GM12878 (cell line): ENCODE measurements around the gene TPM4. TPM values are rescaled to one million over a fixed set of nuclear protein-coding genes. Genes with fewer than 3 reads are reported as not detected.
A peak's percentile ranks its signal among the peaks of the same experiment; 100 is the strongest.

Experiments
- ATAC-seq: fragments of 200-7000 bp; cut with Tn5 transposase; 3 replicates; pipeline ENCODE4 v1.9.1; 2020; ENCODE audit warnings: mild to moderate bottlenecking, moderate library complexity
- BruUV-seq: library from RNA; stranded (reverse); fragments of 400-500 nt; replicated peaks from 2 replicates; lab custom pipeline; 2021; lab: Mats Ljungman, UMichigan
- CTCF ChIA-PET: fragments of 300-600 bp; sonication (Branson Sonifier 250); formaldehyde crosslinking; extraction: SDS; loops from one replicate; lab custom pipeline; 2021; ENCODE audit warnings: inconsistent platforms; lab: Yijun Ruan, JAX
- POLR2A ChIA-PET: fragments of 350-600 bp; formaldehyde crosslinking; extraction: SDS; loops from one replicate; lab custom pipeline; 2021; ENCODE audit warnings: inconsistent platforms; lab: Charles Lee
- RAD21 ChIA-PET: fragments of 300-600 bp; sonication (Branson Sonifier 250); formaldehyde crosslinking; loops from one replicate; lab custom pipeline; 2023; ENCODE audit warnings: antibody characterized with exemption; ENCODE audit not compliant: unreplicated experiment; lab: Charles Lee
- SMC1A ChIA-PET: fragments of 300-600 bp; sonication (Branson Sonifier 250); formaldehyde crosslinking; loops from one replicate; lab custom pipeline; 2023; ENCODE audit not compliant: unreplicated experiment, uncharacterized antibody; lab: Charles Lee
- DNase-seq: peaks from one replicate; pipeline ENCODE4 v3.0.0-alpha.2; 2011; ENCODE audit warnings: low read depth, low spot score
- FAIRE-seq: peaks from 3 replicates; lab custom pipeline; 2011; peaks lifted over from hg19 to GRCh38; lab: Jason Lieb, UNC
- H2AFZ ChIP-seq: 2 replicates; pipeline ENCODE4 v1.6.0; 2011; ENCODE audit warnings: low read depth, low read length, control low read depth; ENCODE audit not compliant: control insufficient read depth
- H3K27ac ChIP-seq: 2 replicates; pipeline ENCODE4 v1.5.1; 2011; ENCODE audit warnings: control low read depth; ENCODE audit not compliant: control insufficient read depth, insufficient read depth
- H3K27me3 ChIP-seq, 2 experiments: replicated peaks in 1 of 2; 2 replicates each; pipeline versions ENCODE4 v1.6.0 to v1.6.1; 2011; ENCODE audit warnings: low read length in 1 of 2; ENCODE audit not compliant: control insufficient read depth in 2 of 2, insufficient read depth in 2 of 2
- H3K36me3 ChIP-seq, 2 experiments: 2 replicates each; pipeline ENCODE4 v1.5.1; 2011; ENCODE audit warnings: low read length in 1 of 2; ENCODE audit not compliant: control insufficient read depth in 2 of 2, insufficient read depth in 2 of 2
- H3K4me1 ChIP-seq: 2 replicates; pipeline ENCODE4 v1.6.1; 2011; ENCODE audit warnings: mild to moderate bottlenecking, low read length, moderate library complexity, mixed read lengths; ENCODE audit not compliant: control insufficient read depth, insufficient read depth
- H3K4me2 ChIP-seq: 2 replicates; pipeline ENCODE4 v1.6.0; 2011; ENCODE audit warnings: control low read depth; ENCODE audit not compliant: control insufficient read depth, insufficient read depth
- H3K4me3 ChIP-seq: fragments of 200-600 bp; sonication (generic); 2 replicates; pipeline ENCODE4 v1.5.1; 2016
- H3K79me2 ChIP-seq: 2 replicates; pipeline ENCODE4 v1.6.0; 2011; ENCODE audit warnings: low read length; ENCODE audit not compliant: control insufficient read depth, insufficient read depth
- H3K9ac ChIP-seq: 2 replicates; pipeline ENCODE4 v1.8.0; 2011; ENCODE audit warnings: low read length, control low read depth, mixed read lengths; ENCODE audit not compliant: control insufficient read depth, insufficient read depth
- H3K9me3 ChIP-seq: replicated peaks from 3 replicates; pipeline ENCODE4 v1.5.1; 2011; ENCODE audit warnings: mild to moderate bottlenecking, low read length; ENCODE audit not compliant: control insufficient read depth, insufficient read depth
- H4K20me1 ChIP-seq: 2 replicates; pipeline ENCODE4 v1.6.0; 2011; ENCODE audit not compliant: control insufficient read depth, insufficient read depth
- NR2C2 ChIP-seq: IDR thresholded peaks from 2 replicates; pipeline ENCODE4 v1.6.1; 2011; ENCODE audit warnings: borderline replicate concordance, low read depth; ENCODE audit not compliant: control insufficient read depth, insufficient read length
- POLR2AphosphoS2 ChIP-seq: IDR thresholded peaks from 2 replicates; pipeline ENCODE4 v1.6.1; 2011; ENCODE audit warnings: low read depth, mild to moderate bottlenecking, low read length, improper control_type of control experiment, moderate library complexity
- ZNF207 ChIP-seq: fragments of 450-650 bp; IDR thresholded peaks from 2 replicates; pipeline ENCODE4 v1.6.1; 2014; ENCODE audit warnings: antibody characterized with exemption, mild to moderate bottlenecking, borderline replicate concordance
- WGBS: methylation state at CpG from one replicate; pipeline ENCODE4 v1.1.6; 2016; ENCODE audit warnings: low lambda C conversion rate; ENCODE audit not compliant: insufficient replicate concordance, insufficient coverage; ENCODE audit errors: missing lambda C conversion rate; 5-methylcytosine and 5-hydroxymethylcytosine counted together
- in situ Hi-C: fragments of 300-500 bp; cut with MboI; formaldehyde crosslinking; loops from 9 replicates; pipeline ENCODE4 v1.14.3; 2018; ENCODE audit warnings: mixed read lengths
- intact Hi-C: fragments of 100-400 bp; cut with micrococcal nuclease; formaldehyde crosslinking; loops from one replicate; pipeline ENCODE4 v1.14.2; 2022; ENCODE audit not compliant: unreplicated experiment
- polyA plus RNA-seq, 11 experiments: library from polyadenylated mRNA; depleted of rRNA in 4 of 11; unstranded in 6 of 11; stranded (reverse) in 5 of 11; fragments of >200 nt; fragmentation: Nextera tagmentation in 4 of 11; fragmentation: Illumina TruSeq in 1 of 11; extraction: Ambion mirVana in 4 of 11; extraction: Trizol in 1 of 11; gene quantifications; 1 replicate in 1 of 11; 2 replicates in 10 of 11; pipeline versions ENCODE4 v1.2.1 to v1.2.3, GENCODE V29; 2011 to 2016; ENCODE audit warnings: inconsistent platforms in 2 of 11, missing spikeins in 2 of 11, low read depth in 1 of 11
- total RNA-seq, 4 experiments: library from RNA; depleted of rRNA in 3 of 4; stranded (reverse); fragments of >200 nt in 3 of 4; fragmentation: Illumina TruSeq in 1 of 4; extraction: Trizol in 1 of 4; gene quantifications; 2 replicates each; pipeline versions ENCODE4 v1.2.1 to v1.2.3, GENCODE V29; 2013 to 2021

TPM4 gene
- total and polyA plus RNA-seq, 10 of the 15 experiments (the other 5 are each of a cell fraction or from before 2014, with no cell fraction given), result 183 to 620 (median 407) TPM

GRCh38 chr19:16148443-16149229, 72.3 kb downstream of the TPM4 start:
- H3K27ac ChIP-seq, result peak overlapping the region; percentile 56

More at GRCh38 chr19:16148443-16149229, 72.3 kb downstream of the TPM4 start:
- H3K27me3 ChIP-seq, result no peaks in the 10 kb centered on the region
- BruUV-seq, result no TSS peak
- intact Hi-C loops, result no loop called here
- WGBS, result 46% methylated on average over 8 of the region's 8 CpGs
- peaks cover 73% of the 10 kb centered on the region for H3K79me2 ChIP-seq
- H3K36me3 ChIP-seq, result peaks cover 19 to 35% of the 10 kb centered on the region in 2 experiments
- CTCF ChIA-PET, result interaction anchor here (1.0 to 1.5 kb wide), 5 partner anchors 31 to 86 kb away, joined by 3 to 8 read pairs (median 3); no protein-coding TSS in a partner anchor
- no peak overlapping the region for H2AFZ ChIP-seq
- SMC1A ChIA-PET, result interaction anchor here (0.6 to 9.6 kb wide), 6 partner anchors 9 to 36 kb away, joined by 3 to 135 read pairs (median 4); partner anchors contain the start of gene FAM32A
- ATAC-seq, result no peak
- TF ChIP-seq NR2C2 (no peak), ZNF207 (no peak), POLR2AphosphoS2 (no peak)
- H3K4me1 ChIP-seq, result peaks cover 34% of the 10 kb centered on the region
- H3K9ac ChIP-seq, result peak overlapping the region; percentile 33
- POLR2A ChIA-PET, result interaction anchor here (0.6 to 1.6 kb wide), 7 partner anchors 13 to 304 kb away, joined by 4 to 6 read pairs (median 5); no protein-coding TSS in a partner anchor
- no peaks in the 10 kb centered on the region for H3K9me3 ChIP-seq
- RAD21 ChIA-PET, result interaction anchor here (0.8 to 3.3 kb wide), 3 partner anchors 30 to 37 kb away, joined by 3 to 28 read pairs (median 4); partner anchors contain the start of gene RAB8A
- no peak for FAIRE-seq
- H4K20me1 ChIP-seq, result peaks cover 6% of the 10 kb centered on the region
- no peak for DNase-seq
- H3K4me2 ChIP-seq, result peak overlapping the region; percentile 84
- in situ Hi-C loops, result no loop called here
- H3K4me3 ChIP-seq, result peak overlapping the region; percentile 68

Other genes starting within 250 kb of the TPM4 start
Only the 7 nearest of the 9 such genes appear.
- not detected in 2 replicates for gene CYP4F11, start 142.0 kb upstream of the TPM4 start, total RNA-seq (2014; rRNA removed)
- not detected in 2 replicates for gene CYP4F11, start 142.0 kb upstream of the TPM4 start, total RNA-seq (2014; rRNA removed; fragmentation: Illumina TruSeq; extraction: Trizol)
- gene CYP4F11, start 142.0 kb upstream of the TPM4 start, total RNA-seq (2021), result 0.08 TPM in 1 of 2 replicates, not detected in the other
- not detected in 2 replicates for gene CYP4F11, start 142.0 kb upstream of the TPM4 start, polyA plus RNA-seq (2011; rRNA removed)
- not detected in 2 replicates for gene CYP4F11, start 142.0 kb upstream of the TPM4 start, polyA plus RNA-seq (2014; fragmentation: Illumina TruSeq; extraction: Trizol)
- not detected for gene CYP4F11, start 142.0 kb upstream of the TPM4 start, polyA plus RNA-seq (2014; fragmentation: Nextera tagmentation; extraction: Ambion mirVana)
- not detected in 2 replicates for gene CYP4F11, start 142.0 kb upstream of the TPM4 start, polyA plus RNA-seq (2014; rRNA removed)
- gene CYP4F11, start 142.0 kb upstream of the TPM4 start, polyA plus RNA-seq (2016; fragmentation: Nextera tagmentation; extraction: Ambion mirVana), result not detected
- gene OR10H4, start 127.5 kb upstream of the TPM4 start, total RNA-seq (2014; rRNA removed), result not detected in 2 replicates
- not detected in 2 replicates for gene OR10H4, start 127.5 kb upstream of the TPM4 start, total RNA-seq (2014; rRNA removed; fragmentation: Illumina TruSeq; extraction: Trizol)
- gene OR10H4, start 127.5 kb upstream of the TPM4 start, total RNA-seq (2021), result not detected in 2 replicates
- gene OR10H4, start 127.5 kb upstream of the TPM4 start, polyA plus RNA-seq (2011; rRNA removed), result not detected in 2 replicates
- not detected in 2 replicates for gene OR10H4, start 127.5 kb upstream of the TPM4 start, polyA plus RNA-seq (2014; fragmentation: Illumina TruSeq; extraction: Trizol)
- gene OR10H4, start 127.5 kb upstream of the TPM4 start, polyA plus RNA-seq (2014; fragmentation: Nextera tagmentation; extraction: Ambion mirVana), result not detected
- not detected in 2 replicates for gene OR10H4, start 127.5 kb upstream of the TPM4 start, polyA plus RNA-seq (2014; rRNA removed)
- not detected for gene OR10H4, start 127.5 kb upstream of the TPM4 start, polyA plus RNA-seq (2016; fragmentation: Nextera tagmentation; extraction: Ambion mirVana)
- gene RAB8A, start 35.4 kb downstream of the TPM4 start, total RNA-seq (2014; rRNA removed), result 94.2 and 104 TPM in 2 replicates
- 233 and 239 TPM in 2 replicates for gene RAB8A, start 35.4 kb downstream of the TPM4 start, total RNA-seq (2014; rRNA removed; fragmentation: Illumina TruSeq; extraction: Trizol)
- gene RAB8A, start 35.4 kb downstream of the TPM4 start, total RNA-seq (2021), result 162 and 181 TPM in 2 replicates
- 177 and 189 TPM in 2 replicates for gene RAB8A, start 35.4 kb downstream of the TPM4 start, polyA plus RNA-seq (2011; rRNA removed)
- 138 and 168 TPM in 2 replicates for gene RAB8A, start 35.4 kb downstream of the TPM4 start, polyA plus RNA-seq (2014; fragmentation: Illumina TruSeq; extraction: Trizol)
- 10 to 100 TPM; 23.9 to 39.1 TPM for gene RAB8A, start 35.4 kb downstream of the TPM4 start, polyA plus RNA-seq (2014; fragmentation: Nextera tagmentation; extraction: Ambion mirVana)
- 204 and 226 TPM in 2 replicates for gene RAB8A, start 35.4 kb downstream of the TPM4 start, polyA plus RNA-seq (2014; rRNA removed)
- 100 to 1,000 TPM; 308 to 314 TPM for gene RAB8A, start 35.4 kb downstream of the TPM4 start, polyA plus RNA-seq (2016; fragmentation: Nextera tagmentation; extraction: Ambion mirVana)
- gene HSH2D, start 67.2 kb downstream of the TPM4 start, total RNA-seq (2014; rRNA removed), result 118 and 121 TPM in 2 replicates
- gene HSH2D, start 67.2 kb downstream of the TPM4 start, total RNA-seq (2014; rRNA removed; fragmentation: Illumina TruSeq; extraction: Trizol), result 88.4 and 92.6 TPM in 2 replicates
- 81.7 and 87.8 TPM in 2 replicates for gene HSH2D, start 67.2 kb downstream of the TPM4 start, total RNA-seq (2021)
- gene HSH2D, start 67.2 kb downstream of the TPM4 start, polyA plus RNA-seq (2011; rRNA removed), result 63.2 and 88.2 TPM in 2 replicates
- gene HSH2D, start 67.2 kb downstream of the TPM4 start, polyA plus RNA-seq (2014; fragmentation: Illumina TruSeq; extraction: Trizol), result 64.8 and 105 TPM in 2 replicates
- gene HSH2D, start 67.2 kb downstream of the TPM4 start, polyA plus RNA-seq (2014; fragmentation: Nextera tagmentation; extraction: Ambion mirVana), result 10 to 100 TPM; 22.0 to 27.2 TPM
- 141 and 145 TPM in 2 replicates for gene HSH2D, start 67.2 kb downstream of the TPM4 start, polyA plus RNA-seq (2014; rRNA removed)
- gene HSH2D, start 67.2 kb downstream of the TPM4 start, polyA plus RNA-seq (2016; fragmentation: Nextera tagmentation; extraction: Ambion mirVana), result 10 to 100 TPM; 82.0 to 90.3 TPM
- not detected in 2 replicates for gene CIB3, start 97.0 kb downstream of the TPM4 start, total RNA-seq (2014; rRNA removed)
- not detected in 2 replicates for gene CIB3, start 97.0 kb downstream of the TPM4 start, total RNA-seq (2014; rRNA removed; fragmentation: Illumina TruSeq; extraction: Trizol)
- gene CIB3, start 97.0 kb downstream of the TPM4 start, total RNA-seq (2021), result not detected in 2 replicates
- not detected in 2 replicates for gene CIB3, start 97.0 kb downstream of the TPM4 start, polyA plus RNA-seq (2011; rRNA removed)
- not detected in 2 replicates for gene CIB3, start 97.0 kb downstream of the TPM4 start, polyA plus RNA-seq (2014; fragmentation: Illumina TruSeq; extraction: Trizol)
- under 1 TPM in 1 of 2 experiments, not detected in 1; 0.35 TPM for gene CIB3, start 97.0 kb downstream of the TPM4 start, polyA plus RNA-seq (2014; fragmentation: Nextera tagmentation; extraction: Ambion mirVana)
- not detected in 2 replicates for gene CIB3, start 97.0 kb downstream of the TPM4 start, polyA plus RNA-seq (2014; rRNA removed)
- gene CIB3, start 97.0 kb downstream of the TPM4 start, polyA plus RNA-seq (2016; fragmentation: Nextera tagmentation; extraction: Ambion mirVana), result not detected
- gene FAM32A, start 108.9 kb downstream of the TPM4 start, total RNA-seq (2014; rRNA removed), result 66.3 and 66.8 TPM in 2 replicates
- 63.7 and 71.4 TPM in 2 replicates for gene FAM32A, start 108.9 kb downstream of the TPM4 start, total RNA-seq (2014; rRNA removed; fragmentation: Illumina TruSeq; extraction: Trizol)
- 43.2 and 46.1 TPM in 2 replicates for gene FAM32A, start 108.9 kb downstream of the TPM4 start, total RNA-seq (2021)
- gene FAM32A, start 108.9 kb downstream of the TPM4 start, polyA plus RNA-seq (2011; rRNA removed), result 104 TPM in 2 replicates
- 52.0 and 72.3 TPM in 2 replicates for gene FAM32A, start 108.9 kb downstream of the TPM4 start, polyA plus RNA-seq (2014; fragmentation: Illumina TruSeq; extraction: Trizol)
- gene FAM32A, start 108.9 kb downstream of the TPM4 start, polyA plus RNA-seq (2014; fragmentation: Nextera tagmentation; extraction: Ambion mirVana), result 10 to 100 TPM; 33.3 to 43.0 TPM
- gene FAM32A, start 108.9 kb downstream of the TPM4 start, polyA plus RNA-seq (2014; rRNA removed), result 74.4 and 75.3 TPM in 2 replicates
- 100 to 1,000 TPM in 1 of 2 experiments, 10 to 100 TPM in 1; 97.2 to 116 TPM for gene FAM32A, start 108.9 kb downstream of the TPM4 start, polyA plus RNA-seq (2016; fragmentation: Nextera tagmentation; extraction: Ambion mirVana)
- gene AP1M1, start 121.4 kb downstream of the TPM4 start, total RNA-seq (2014; rRNA removed), result 60.9 and 74.8 TPM in 2 replicates
- gene AP1M1, start 121.4 kb downstream of the TPM4 start, total RNA-seq (2014; rRNA removed; fragmentation: Illumina TruSeq; extraction: Trizol), result 26.7 and 28.8 TPM in 2 replicates
- 74.7 and 76.5 TPM in 2 replicates for gene AP1M1, start 121.4 kb downstream of the TPM4 start, total RNA-seq (2021)
- gene AP1M1, start 121.4 kb downstream of the TPM4 start, polyA plus RNA-seq (2011; rRNA removed), result 25.4 and 37.8 TPM in 2 replicates
- 33.8 and 36.8 TPM in 2 replicates for gene AP1M1, start 121.4 kb downstream of the TPM4 start, polyA plus RNA-seq (2014; fragmentation: Illumina TruSeq; extraction: Trizol)
- gene AP1M1, start 121.4 kb downstream of the TPM4 start, polyA plus RNA-seq (2014; fragmentation: Nextera tagmentation; extraction: Ambion mirVana), result 1 to 10 TPM; 1.0 to 5.6 TPM
- gene AP1M1, start 121.4 kb downstream of the TPM4 start, polyA plus RNA-seq (2014; rRNA removed), result 51.6 and 64.7 TPM in 2 replicates
- gene AP1M1, start 121.4 kb downstream of the TPM4 start, polyA plus RNA-seq (2016; fragmentation: Nextera tagmentation; extraction: Ambion mirVana), result 100 to 1,000 TPM; 108 to 116 TPM